OCI-LY3 (cell line): ENCODE results near the gene RNF225.

ENCODE experiments used
- EZH2phosphoT487 ChIP-seq: fragments of 200-600 bp; shearing (Covaris generic); IDR thresholded peaks from 2 replicates; pipeline ENCODE4 v1.6.1; 2018; ENCODE audit warnings: antibody characterized with exemption, mixed run types, low read depth
- TF ChIP-seq, protein P1 (sequence below): fragments of 200-600, 300-600 bp; sonication (generic); IDR thresholded peaks from 2 replicates; pipeline ENCODE4 v1.5.1; 2014; ENCODE audit warnings: antibody characterized with exemption, low read length, low read depth

DNA sequence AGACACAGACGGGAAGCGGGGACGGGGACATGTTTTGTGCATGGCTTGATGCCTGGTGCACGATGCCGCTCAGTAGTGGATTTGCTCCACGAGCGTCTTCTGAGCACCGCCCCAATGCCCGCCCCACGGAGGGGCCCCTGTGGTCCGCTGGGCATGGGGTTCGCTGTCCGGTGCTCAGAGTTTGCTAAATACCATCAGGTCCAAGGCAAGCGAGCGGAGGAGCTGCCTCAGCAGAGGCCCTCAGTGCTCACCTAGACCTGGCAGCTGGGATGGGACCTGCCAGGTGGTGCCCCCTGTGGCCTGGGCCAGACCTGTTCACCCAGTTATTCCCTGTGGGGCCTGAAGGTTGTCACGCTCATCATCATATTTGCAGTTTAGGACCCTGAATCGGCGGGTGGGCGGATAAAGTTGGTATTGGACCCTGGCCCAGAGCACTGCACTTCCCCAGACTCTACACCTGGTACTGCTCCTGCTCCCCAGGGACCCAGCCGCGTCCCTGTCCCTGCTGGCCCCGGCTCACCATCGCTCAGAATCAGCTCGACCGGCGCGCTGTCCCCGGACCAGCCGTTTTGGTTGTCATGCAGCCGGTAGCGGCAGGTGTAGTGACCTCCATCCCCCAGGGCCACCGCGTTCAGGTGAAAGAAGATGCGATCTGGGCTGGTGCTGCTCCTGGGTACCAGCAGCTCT lies 44.4 kb upstream of the RNF225 start:
- TF ChIP-seq, protein P1, sequence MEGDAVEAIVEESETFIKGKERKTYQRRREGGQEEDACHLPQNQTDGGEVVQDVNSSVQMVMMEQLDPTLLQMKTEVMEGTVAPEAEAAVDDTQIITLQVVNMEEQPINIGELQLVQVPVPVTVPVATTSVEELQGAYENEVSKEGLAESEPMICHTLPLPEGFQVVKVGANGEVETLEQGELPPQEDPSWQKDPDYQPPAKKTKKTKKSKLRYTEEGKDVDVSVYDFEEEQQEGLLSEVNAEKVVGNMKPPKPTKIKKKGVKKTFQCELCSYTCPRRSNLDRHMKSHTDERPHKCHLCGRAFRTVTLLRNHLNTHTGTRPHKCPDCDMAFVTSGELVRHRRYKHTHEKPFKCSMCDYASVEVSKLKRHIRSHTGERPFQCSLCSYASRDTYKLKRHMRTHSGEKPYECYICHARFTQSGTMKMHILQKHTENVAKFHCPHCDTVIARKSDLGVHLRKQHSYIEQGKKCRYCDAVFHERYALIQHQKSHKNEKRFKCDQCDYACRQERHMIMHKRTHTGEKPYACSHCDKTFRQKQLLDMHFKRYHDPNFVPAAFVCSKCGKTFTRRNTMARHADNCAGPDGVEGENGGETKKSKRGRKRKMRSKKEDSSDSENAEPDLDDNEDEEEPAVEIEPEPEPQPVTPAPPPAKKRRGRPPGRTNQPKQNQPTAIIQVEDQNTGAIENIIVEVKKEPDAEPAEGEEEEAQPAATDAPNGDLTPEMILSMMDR = no peak
- TF ChIP-seq EZH2phosphoT487 = no peak
